LNCaP clone FGC (cell line): ENCODE measurements around the gene XNDC1N.

Source experiments
- DNase-seq: peaks from one replicate; pipeline ENCODE4 v3.0.0-alpha.2; 2011; ENCODE audit warnings: low read depth
- H3K4me3 ChIP-seq: 2 replicates; pipeline ENCODE4 v1.5.1; 2011; ENCODE audit warnings: mild to moderate bottlenecking, low read depth, low read length, control low read depth
- TF ChIP-seq, protein P1 (sequence below): IDR thresholded peaks from 2 replicates; pipeline ENCODE4 v1.5.1; 2012; ENCODE audit warnings: mild to moderate bottlenecking; ENCODE audit not compliant: control insufficient read depth, insufficient read depth; ENCODE audit errors: extremely low read depth

XNDC1N gene

DNA sequence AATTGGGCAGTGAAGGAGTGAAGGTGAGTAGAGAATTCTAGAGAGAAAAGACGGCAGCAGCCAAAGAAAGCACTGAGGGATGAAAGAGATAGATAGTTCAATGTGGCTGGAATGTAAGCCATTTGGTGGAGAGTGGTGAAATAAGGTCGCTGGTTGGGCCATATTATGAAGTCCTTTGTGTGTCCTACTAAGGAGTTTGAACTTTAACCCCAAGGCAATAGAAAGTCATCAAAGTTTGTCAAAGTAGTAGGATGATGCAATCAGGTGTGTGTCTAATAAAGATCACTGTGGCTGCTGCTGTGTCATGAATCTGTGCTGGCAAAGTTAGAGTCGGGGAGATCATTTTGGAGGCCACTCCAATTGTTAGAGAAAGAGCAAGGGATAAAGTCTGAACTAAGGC, 19.1 kb upstream of the XNDC1N start:
- TF ChIP-seq, protein P1, sequence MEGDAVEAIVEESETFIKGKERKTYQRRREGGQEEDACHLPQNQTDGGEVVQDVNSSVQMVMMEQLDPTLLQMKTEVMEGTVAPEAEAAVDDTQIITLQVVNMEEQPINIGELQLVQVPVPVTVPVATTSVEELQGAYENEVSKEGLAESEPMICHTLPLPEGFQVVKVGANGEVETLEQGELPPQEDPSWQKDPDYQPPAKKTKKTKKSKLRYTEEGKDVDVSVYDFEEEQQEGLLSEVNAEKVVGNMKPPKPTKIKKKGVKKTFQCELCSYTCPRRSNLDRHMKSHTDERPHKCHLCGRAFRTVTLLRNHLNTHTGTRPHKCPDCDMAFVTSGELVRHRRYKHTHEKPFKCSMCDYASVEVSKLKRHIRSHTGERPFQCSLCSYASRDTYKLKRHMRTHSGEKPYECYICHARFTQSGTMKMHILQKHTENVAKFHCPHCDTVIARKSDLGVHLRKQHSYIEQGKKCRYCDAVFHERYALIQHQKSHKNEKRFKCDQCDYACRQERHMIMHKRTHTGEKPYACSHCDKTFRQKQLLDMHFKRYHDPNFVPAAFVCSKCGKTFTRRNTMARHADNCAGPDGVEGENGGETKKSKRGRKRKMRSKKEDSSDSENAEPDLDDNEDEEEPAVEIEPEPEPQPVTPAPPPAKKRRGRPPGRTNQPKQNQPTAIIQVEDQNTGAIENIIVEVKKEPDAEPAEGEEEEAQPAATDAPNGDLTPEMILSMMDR = no peak
- no peak for DNase-seq
- no peak overlapping the region for H3K4me3 ChIP-seq

DNA sequence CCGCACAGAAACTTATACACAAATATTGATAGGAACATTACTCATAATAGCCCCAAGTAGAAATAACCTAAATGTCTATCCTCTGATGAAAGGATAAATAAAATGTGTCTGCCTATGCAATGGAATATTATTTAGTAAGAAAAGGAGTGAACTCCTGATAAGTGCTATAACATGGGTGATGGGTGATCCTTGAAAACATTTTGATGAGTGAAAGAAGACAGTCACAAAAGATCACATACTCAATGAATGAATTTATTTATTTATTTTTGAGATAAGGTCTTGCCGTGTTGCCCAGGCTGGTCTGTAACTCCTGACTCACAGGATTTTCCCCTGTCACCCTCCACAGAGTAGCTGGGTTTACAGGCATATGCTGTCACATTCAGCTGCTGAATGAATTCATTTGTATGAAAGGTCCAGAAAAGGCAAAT, 17.8 kb upstream of the XNDC1N start:
- DNase-seq = no peak
- H3K4me3 ChIP-seq = no peak overlapping the region
- TF ChIP-seq, protein P1 = no peak

DNA sequence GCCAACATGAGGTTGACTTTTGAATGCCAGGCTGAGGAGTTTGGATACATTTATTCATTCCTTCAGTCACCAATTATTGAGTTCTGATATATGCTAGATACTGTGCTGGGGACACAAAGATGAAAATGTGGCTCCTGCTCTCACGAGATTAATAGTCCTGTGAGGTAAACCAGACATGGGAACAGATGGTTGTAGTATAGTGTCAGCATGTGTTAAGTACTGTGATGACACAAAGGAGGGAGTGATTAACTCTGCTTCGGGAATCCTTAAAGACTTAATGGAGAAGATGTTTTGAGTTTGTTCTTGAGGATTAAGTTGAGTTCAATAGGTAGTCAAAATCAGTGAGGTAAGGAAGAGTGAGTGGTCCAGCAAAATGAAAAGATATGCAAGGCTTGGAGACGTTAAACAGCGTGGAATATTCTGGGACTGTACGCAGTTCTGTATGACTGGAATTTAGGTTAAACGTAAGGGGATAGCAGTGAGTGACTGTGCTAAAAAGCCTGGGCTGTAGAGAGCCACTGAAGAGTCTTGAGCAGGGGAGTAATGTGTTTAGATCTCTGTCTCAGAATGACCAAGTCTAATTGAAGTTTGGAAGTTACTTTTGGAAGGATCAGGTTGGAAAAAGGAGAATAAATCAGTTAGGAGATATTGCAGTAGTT, 12.3 kb upstream of the XNDC1N start:
- no peak overlapping the region for H3K4me3 ChIP-seq
- DNase-seq = no peak
- TF ChIP-seq, protein P1 = no peak

DNA sequence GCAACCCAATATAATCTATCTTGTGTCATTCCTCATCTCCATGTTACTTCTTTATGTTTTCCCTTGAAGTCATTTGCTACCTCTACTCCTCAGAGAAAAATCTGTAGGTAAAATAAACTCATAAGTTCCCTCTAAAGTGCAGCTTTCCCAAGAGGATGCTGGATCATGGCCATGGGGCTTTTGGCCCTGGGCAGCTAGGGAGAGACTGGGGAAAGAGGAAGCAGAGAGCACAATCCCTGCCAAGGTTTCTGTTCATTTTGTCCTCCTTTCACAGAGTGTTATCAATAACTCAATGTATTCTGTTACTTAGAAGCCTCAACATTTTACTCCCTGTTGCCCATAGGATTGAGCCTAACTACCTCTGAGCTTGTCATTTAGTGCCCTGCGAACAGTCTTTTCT, 9.4 kb upstream of the XNDC1N start:
- no peak for DNase-seq
- TF ChIP-seq, protein P1 = no peak

DNA sequence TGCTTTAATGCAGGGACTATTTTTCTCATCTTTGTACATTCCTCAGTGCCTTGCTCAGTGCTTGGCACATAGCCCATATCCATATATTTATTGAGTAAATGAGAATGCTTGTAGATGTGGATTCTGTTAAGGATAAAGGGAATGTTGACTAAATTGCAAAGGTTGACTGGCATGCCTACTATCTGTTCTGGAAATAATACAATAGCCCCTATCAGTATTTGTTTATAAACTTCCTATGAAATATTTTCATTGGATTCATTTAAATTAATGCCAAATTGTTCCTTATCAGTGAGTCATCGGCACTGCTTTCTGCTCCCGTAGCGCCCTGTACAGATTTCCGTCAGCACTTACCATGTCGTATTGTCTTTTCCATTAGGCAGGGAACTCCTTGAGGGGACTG, 8.4 kb upstream of the XNDC1N start:
- TF ChIP-seq, protein P1 = no peak
- no peak for DNase-seq
- H3K4me3 ChIP-seq = no peak overlapping the region

More for the DNA sequence above, 9.4 kb upstream of the XNDC1N start:
- H3K4me3 ChIP-seq = no peak overlapping the region

DNA sequence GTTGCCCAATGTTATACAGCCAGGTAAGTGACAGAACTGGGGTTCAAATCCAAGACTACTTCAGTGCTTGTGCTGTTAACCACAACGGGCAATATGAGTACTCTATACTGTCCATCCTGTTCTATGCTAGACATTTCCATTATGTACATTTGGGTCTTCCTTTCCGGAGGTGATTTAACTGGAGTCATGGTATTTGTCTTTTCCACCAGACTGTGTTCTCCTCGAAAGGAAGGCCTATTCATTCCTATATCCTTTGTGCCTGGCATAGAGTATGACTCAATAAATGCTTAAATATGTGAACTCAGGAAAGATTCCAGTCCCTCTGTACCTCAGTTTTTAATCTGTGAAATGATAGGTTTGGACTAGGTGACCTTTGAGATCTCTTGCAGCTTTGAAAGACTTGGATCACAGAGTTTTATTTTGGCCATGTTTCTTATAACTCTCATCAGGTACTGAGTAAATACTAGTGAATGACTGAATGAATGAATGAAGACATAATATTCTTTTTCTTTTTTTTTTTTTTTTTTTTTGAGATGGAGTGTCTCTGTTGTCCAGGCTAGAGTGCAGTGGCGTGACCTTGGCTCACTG, 7.0 kb upstream of the XNDC1N start:
- H3K4me3 ChIP-seq = no peak overlapping the region
- TF ChIP-seq, protein P1 = no peak
- no peak for DNase-seq

DNA sequence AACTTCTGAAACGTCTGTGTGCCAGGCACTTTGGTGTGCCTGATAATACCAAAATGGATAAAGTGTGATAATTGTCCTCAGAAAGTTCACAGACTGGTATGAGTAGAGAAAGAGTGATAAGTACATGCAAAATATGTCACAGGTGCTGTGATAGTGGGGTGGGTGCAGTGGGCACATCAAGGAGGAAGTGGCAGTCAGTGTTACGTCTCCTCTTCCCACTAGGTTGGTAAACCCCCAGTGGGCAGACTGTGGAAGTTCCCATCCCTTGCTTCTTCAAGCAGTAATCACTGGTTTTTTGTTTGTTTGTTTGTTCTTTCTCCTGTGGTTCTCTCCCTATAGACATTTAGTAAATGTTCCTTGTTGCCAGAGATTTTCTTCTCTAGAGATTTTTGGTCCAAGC, 5.8 kb upstream of the XNDC1N start:
- no peak overlapping the region for H3K4me3 ChIP-seq
- TF ChIP-seq, protein P1 = no peak
- no peak for DNase-seq
